Hepatocyte (in vitro differentiated cells): Measurements from ENCODE around the gene NPIPB5.
"Not testable (repeated sequence)": the region's sequence is repeated elsewhere in the genome, so short reads cannot be mapped to it uniquely, and the experiment has no call there.

Experiments
- EZH2 ChIP-seq: fragments of 200-600 bp; sonication (generic); IDR thresholded peaks from 2 replicates; pipeline ENCODE4 v1.6.1; 2016; ENCODE audit warnings: antibody characterized with exemption, mild to moderate bottlenecking, borderline replicate concordance
- EZH2phosphoT487 ChIP-seq: fragments of 200-600 bp; sonication (generic); IDR thresholded peaks from one replicate; pipeline ENCODE4 v1.6.1; 2018; ENCODE audit warnings: antibody characterized with exemption, mild to moderate bottlenecking, low read depth, moderate library complexity; ENCODE audit not compliant: unreplicated experiment, severe bottlenecking
- TF ChIP-seq, protein P1 (sequence below): fragments of 200-600 bp; sonication (generic); IDR thresholded peaks from 2 replicates; pipeline ENCODE4 v1.5.1; 2016; ENCODE audit warnings: antibody characterized with exemption, mild to moderate bottlenecking; ENCODE audit not compliant: poor library complexity

DNA sequence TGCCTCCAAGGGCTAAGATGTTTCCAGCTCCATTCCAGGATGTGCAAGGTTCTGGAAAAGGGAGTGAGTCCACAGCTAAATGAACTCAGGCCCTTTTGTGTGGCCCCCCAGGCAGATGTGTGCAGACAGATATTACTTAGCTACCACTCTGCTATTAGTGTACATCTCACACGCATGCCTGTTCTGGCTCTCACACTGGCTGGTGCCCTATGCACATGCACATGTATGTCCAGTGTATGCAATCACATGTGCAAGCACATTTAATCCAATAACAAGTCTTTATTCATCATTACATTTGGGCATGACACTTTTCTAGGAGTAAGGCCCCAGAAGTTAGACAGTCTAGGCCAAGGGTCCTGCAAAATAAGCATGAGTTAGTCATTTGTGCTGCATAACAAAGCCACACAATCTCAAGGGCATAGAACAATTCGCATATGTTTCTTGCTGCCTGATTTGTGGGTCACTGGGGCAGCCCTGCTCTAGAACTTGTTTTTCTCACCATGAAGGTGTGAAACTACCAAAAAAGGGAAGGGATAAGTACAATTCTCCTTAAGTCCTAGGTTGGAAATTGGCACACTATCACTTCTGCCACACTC is 36.6 kb downstream of the NPIPB5 start:
- TF ChIP-seq, protein P1, sequence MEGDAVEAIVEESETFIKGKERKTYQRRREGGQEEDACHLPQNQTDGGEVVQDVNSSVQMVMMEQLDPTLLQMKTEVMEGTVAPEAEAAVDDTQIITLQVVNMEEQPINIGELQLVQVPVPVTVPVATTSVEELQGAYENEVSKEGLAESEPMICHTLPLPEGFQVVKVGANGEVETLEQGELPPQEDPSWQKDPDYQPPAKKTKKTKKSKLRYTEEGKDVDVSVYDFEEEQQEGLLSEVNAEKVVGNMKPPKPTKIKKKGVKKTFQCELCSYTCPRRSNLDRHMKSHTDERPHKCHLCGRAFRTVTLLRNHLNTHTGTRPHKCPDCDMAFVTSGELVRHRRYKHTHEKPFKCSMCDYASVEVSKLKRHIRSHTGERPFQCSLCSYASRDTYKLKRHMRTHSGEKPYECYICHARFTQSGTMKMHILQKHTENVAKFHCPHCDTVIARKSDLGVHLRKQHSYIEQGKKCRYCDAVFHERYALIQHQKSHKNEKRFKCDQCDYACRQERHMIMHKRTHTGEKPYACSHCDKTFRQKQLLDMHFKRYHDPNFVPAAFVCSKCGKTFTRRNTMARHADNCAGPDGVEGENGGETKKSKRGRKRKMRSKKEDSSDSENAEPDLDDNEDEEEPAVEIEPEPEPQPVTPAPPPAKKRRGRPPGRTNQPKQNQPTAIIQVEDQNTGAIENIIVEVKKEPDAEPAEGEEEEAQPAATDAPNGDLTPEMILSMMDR, result not testable (repeated sequence)
- not testable (repeated sequence) for TF ChIP-seq EZH2phosphoT487, EZH2
